ENCODE data around the gene IGBP1. TPM values are rescaled to one million over a fixed set of nuclear protein-coding genes. Genes with fewer than 3 reads are reported as not detected.
"Not testable (repeated sequence)": the region's sequence is repeated elsewhere in the genome, so short reads cannot be mapped to it uniquely, and the experiment has no call there.

Gene IGBP1
- total RNA-seq, 1 donor: 85.0 TPM

DNA sequence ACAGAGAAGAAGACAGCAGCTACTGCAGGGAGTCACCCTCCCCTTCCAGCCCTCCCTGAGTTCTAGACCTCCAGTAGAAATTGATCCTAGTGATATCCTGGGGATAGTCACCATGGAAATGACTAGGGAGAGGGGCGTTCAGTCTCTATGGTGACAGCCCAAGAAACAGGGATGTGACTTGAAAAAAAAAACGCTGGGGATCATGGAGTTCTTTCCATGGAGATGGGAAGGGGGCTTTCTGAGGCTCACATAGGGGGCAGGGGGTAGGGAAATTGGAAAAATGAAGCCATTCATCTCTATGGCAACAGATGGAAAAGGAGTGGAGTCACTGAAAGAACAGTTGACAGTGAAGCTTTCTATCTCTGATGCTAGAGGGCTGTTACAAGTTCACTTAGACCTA, 28.0 kb upstream of the IGBP1 start:
- H3K4me2 ChIP-seq (ENCODE audit: insufficient read depth, low read length): no peak overlapping the region
- no peak overlapping the region for H3K4me3 ChIP-seq (ENCODE audit: insufficient read depth, low read length)
- H3K79me2 ChIP-seq (ENCODE audit: insufficient read depth, low read length): no peaks in the 10 kb centered on the region
- H2AFZ ChIP-seq (ENCODE audit: low read length): no peak overlapping the region
- no peaks in the 10 kb centered on the region for H3K4me1 ChIP-seq (ENCODE audit: insufficient read depth, low read length)
- no peak for DNase-seq (ENCODE audit: insufficient read length, low spot score, missing footprints)
- H3K27me3 ChIP-seq (ENCODE audit: insufficient read depth, low read length): peaks cover 8% of the 10 kb centered on the region
- TF ChIP-seq, protein P1, sequence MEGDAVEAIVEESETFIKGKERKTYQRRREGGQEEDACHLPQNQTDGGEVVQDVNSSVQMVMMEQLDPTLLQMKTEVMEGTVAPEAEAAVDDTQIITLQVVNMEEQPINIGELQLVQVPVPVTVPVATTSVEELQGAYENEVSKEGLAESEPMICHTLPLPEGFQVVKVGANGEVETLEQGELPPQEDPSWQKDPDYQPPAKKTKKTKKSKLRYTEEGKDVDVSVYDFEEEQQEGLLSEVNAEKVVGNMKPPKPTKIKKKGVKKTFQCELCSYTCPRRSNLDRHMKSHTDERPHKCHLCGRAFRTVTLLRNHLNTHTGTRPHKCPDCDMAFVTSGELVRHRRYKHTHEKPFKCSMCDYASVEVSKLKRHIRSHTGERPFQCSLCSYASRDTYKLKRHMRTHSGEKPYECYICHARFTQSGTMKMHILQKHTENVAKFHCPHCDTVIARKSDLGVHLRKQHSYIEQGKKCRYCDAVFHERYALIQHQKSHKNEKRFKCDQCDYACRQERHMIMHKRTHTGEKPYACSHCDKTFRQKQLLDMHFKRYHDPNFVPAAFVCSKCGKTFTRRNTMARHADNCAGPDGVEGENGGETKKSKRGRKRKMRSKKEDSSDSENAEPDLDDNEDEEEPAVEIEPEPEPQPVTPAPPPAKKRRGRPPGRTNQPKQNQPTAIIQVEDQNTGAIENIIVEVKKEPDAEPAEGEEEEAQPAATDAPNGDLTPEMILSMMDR (IDR thresholded peaks at IDR 0.05; ENCODE audit: extremely low read depth, low read depth, low read length): no peak
- H3K27ac ChIP-seq (ENCODE audit: low read depth, low read length): no peak overlapping the region
- no peaks in the 10 kb centered on the region for H4K20me1 ChIP-seq (ENCODE audit: insufficient read depth, low read length)
- no peaks in the 10 kb centered on the region for H3K9me3 ChIP-seq (ENCODE audit: low read depth, low read length)
- no peaks in the 10 kb centered on the region for H3K36me3 ChIP-seq (ENCODE audit: insufficient read depth, low read length)

DNA sequence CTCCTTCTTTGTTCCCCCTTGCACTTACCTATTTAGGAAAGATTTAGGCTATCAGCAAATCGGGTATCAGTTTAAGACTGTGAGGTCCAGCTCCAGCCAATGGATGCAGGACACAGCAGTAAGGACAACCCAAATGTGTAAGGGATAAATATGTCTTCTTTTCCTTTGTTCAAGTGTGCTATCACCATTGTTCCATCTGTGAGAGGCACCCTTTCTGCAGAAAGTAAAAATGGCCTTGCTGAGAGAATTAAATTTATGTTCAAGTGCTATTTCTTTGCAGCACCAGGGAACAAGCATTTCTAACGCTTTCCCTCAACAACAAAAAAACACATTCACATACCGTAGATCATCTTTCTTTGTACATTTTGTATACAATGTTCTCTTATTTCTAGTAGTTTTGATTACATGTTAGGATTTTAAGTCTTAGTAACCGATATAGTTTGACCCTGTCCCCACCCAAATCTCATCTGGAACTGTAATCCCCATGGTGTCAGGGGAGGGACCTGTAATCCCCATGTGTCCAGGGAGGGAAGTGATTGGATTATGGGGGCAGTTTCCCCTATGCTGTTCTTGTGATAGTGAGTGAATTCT, 21.7 kb upstream of the IGBP1 start:
- H3K4me3 ChIP-seq (ENCODE audit: insufficient read depth, low read length); H3K4me1 ChIP-seq (ENCODE audit: insufficient read depth, low read length); H3K27me3 ChIP-seq (ENCODE audit: insufficient read depth, low read length); DNase-seq (ENCODE audit: insufficient read length, low spot score, missing footprints); H3K36me3 ChIP-seq (ENCODE audit: insufficient read depth, low read length); H3K4me2 ChIP-seq (ENCODE audit: insufficient read depth, low read length); H3K27ac ChIP-seq (ENCODE audit: low read depth, low read length); H3K79me2 ChIP-seq (ENCODE audit: insufficient read depth, low read length); H2AFZ ChIP-seq (ENCODE audit: low read length); H4K20me1 ChIP-seq (ENCODE audit: insufficient read depth, low read length); H3K9me3 ChIP-seq (ENCODE audit: low read depth, low read length): not testable (repeated sequence)

DNA sequence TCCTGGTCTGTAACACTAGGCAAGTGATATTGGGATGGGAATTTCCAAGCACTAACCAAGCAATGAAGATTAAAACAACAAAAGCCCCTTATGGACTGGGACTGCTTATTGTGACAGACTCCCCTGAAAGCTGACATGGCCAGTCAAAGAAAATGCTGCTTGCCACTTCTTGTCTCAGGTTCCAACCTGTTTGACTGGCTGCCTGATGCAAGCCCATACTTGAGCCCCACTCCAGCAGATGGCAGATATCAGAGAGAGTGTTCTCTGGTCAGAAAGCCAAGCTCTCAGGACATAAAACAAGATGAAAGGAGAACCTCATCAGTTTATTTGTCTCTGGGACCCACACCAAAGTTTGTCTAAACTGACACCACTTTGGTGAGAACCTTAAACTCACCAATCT, 15.5 kb upstream of the IGBP1 start:
- no peak for DNase-seq (ENCODE audit: insufficient read length, low spot score, missing footprints)
- Histone ChIP-seq H3K4me1 (ENCODE audit: insufficient read depth, low read length) (no peaks in the 10 kb centered on the region), H3K9me3 (ENCODE audit: low read depth, low read length) (peaks cover 5% of the 10 kb centered on the region), H3K79me2 (ENCODE audit: insufficient read depth, low read length) (no peaks in the 10 kb centered on the region), H3K4me3 (ENCODE audit: insufficient read depth, low read length) (no peak overlapping the region), H2AFZ (ENCODE audit: low read length) (no peak overlapping the region), H3K36me3 (ENCODE audit: insufficient read depth, low read length) (no peaks in the 10 kb centered on the region), H4K20me1 (ENCODE audit: insufficient read depth, low read length) (no peaks in the 10 kb centered on the region), H3K27ac (ENCODE audit: low read depth, low read length) (no peak overlapping the region), H3K4me2 (ENCODE audit: insufficient read depth, low read length) (no peak overlapping the region), H3K27me3 (ENCODE audit: insufficient read depth, low read length) (peaks cover 2% of the 10 kb centered on the region)
- TF ChIP-seq, protein P1 (IDR thresholded peaks at IDR 0.05; ENCODE audit: extremely low read depth, low read depth, low read length): no peak

DNA sequence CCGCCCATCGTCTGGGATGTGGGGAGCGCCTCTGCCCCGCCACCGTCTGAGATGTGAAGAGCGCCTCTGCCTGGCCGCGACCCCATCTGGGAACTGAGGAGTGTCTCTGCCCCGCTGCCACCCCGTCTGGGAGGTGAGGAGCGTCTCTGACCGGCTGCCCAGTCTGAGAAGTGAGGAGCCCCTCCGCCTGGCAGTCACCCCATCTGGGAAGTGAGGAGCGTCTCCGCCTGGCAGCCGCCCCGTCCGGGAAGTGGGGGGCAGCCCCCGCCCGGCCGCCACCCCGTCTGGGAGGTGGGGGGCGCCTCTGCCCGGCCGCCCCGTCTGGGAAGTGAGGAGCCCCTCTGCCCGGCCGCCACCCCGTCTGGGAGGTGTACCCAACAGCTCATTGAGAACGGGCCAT, 10.2 kb upstream of the IGBP1 start:
- H3K4me3 ChIP-seq (ENCODE audit: insufficient read depth, low read length); H3K79me2 ChIP-seq (ENCODE audit: insufficient read depth, low read length); H2AFZ ChIP-seq (ENCODE audit: low read length); H4K20me1 ChIP-seq (ENCODE audit: insufficient read depth, low read length); H3K36me3 ChIP-seq (ENCODE audit: insufficient read depth, low read length); H3K27me3 ChIP-seq (ENCODE audit: insufficient read depth, low read length); H3K4me1 ChIP-seq (ENCODE audit: insufficient read depth, low read length); H3K9me3 ChIP-seq (ENCODE audit: low read depth, low read length); H3K27ac ChIP-seq (ENCODE audit: low read depth, low read length); H3K4me2 ChIP-seq (ENCODE audit: insufficient read depth, low read length); DNase-seq (ENCODE audit: insufficient read length, low spot score, missing footprints): not testable (repeated sequence)

DNA sequence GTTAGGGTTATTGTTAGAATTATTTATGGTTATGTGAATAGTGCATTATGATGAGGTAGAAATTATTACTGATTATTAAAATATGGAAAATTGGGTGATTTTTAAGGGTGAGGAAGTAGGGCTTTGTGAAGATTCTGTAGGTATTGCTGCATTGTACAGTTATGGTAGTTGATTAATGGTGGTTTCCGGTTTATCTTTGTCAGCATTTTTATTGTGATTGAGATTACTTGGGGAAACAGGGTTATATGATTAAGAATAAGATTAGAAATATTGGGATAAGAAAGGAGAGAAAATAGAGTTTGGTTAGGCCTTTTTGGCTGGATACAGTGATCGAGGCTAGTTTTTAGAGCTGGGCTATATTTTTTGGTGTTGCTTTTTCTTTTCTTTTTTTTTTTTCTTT, 8.6 kb upstream of the IGBP1 start:
- DNase-seq (ENCODE audit: insufficient read length, low spot score, missing footprints): no peak
- H3K79me2 ChIP-seq (ENCODE audit: insufficient read depth, low read length): no peaks in the 10 kb centered on the region
- no peaks in the 10 kb centered on the region for H3K9me3 ChIP-seq (ENCODE audit: low read depth, low read length)
- peaks cover 4% of the 10 kb centered on the region for H3K4me1 ChIP-seq (ENCODE audit: insufficient read depth, low read length)
- no peaks in the 10 kb centered on the region for H3K36me3 ChIP-seq (ENCODE audit: insufficient read depth, low read length)
- H2AFZ ChIP-seq (ENCODE audit: low read length): no peak overlapping the region
- no peak overlapping the region for H3K4me3 ChIP-seq (ENCODE audit: insufficient read depth, low read length)
- TF ChIP-seq, protein P1 (IDR thresholded peaks at IDR 0.05; ENCODE audit: extremely low read depth, low read depth, low read length): no peak
- H3K4me2 ChIP-seq (ENCODE audit: insufficient read depth, low read length): no peak overlapping the region
- no peaks in the 10 kb centered on the region for H4K20me1 ChIP-seq (ENCODE audit: insufficient read depth, low read length)
- no peak overlapping the region for H3K27ac ChIP-seq (ENCODE audit: low read depth, low read length)
- no peaks in the 10 kb centered on the region for H3K27me3 ChIP-seq (ENCODE audit: insufficient read depth, low read length)
